Colon (tissue), 2 donors: ENCODE results near the gene LYRM4.

Experiments
- FAIRE-seq: peaks from 2 replicates; lab custom pipeline; 2012; peaks lifted over from hg19 to GRCh38; lab: Jason Lieb, UNC
- donor health status: control.
- donor health status: control.

The LYRM4 gene

GRCh38 chr6:5098501-5099270 lies 162.1 kb downstream of the LYRM4 start:
- no peak for FAIRE-seq

- FAIRE-seq: no peak
These were observed 164.3 kb downstream of the LYRM4 start for GRCh38 chr6:5096482-5096881.

GRCh38 chr6:5095236-5095635 lies 165.5 kb downstream of the LYRM4 start:
- no peak for FAIRE-seq

- no peak for FAIRE-seq
These were observed 166.4 kb downstream of the LYRM4 start for GRCh38 chr6:5094327-5094726.

GRCh38 chr6:5093231-5094015 lies 167.3 kb downstream of the LYRM4 start:
- no peak for FAIRE-seq

GRCh38 chr6:5091210-5092069 lies 169.3 kb downstream of the LYRM4 start:
- no peak for FAIRE-seq

- no peak for FAIRE-seq
These were observed 170.1 kb downstream of the LYRM4 start for GRCh38 chr6:5090603-5091002.

- FAIRE-seq: no peak
These were observed 171.0 kb downstream of the LYRM4 start for GRCh38 chr6:5089481-5090438.

GRCh38 chr6:5088780-5089179 lies 172.0 kb downstream of the LYRM4 start:
- no peak for FAIRE-seq

- FAIRE-seq: no peak
These were observed 173.4 kb downstream of the LYRM4 start for GRCh38 chr6:5087389-5087788.

- no peak for FAIRE-seq
These were observed 174.4 kb downstream of the LYRM4 start for GRCh38 chr6:5086294-5086890.

GRCh38 chr6:5085648-5086293 lies 175.0 kb downstream of the LYRM4 start:
- FAIRE-seq: no peak

GRCh38 chr6:5084781-5085647 lies 175.7 kb downstream of the LYRM4 start, which contains the start of gene PPP1R3G:
Gene PPP1R3G, plus strand, starts transcription at chr6:5085341. Its CDS starts 145 bp downstream, at chr6:5085486.
- no peak for FAIRE-seq

- FAIRE-seq: no peak
These were observed 176.4 kb downstream of the LYRM4 start for GRCh38 chr6:5084360-5084780.

- no peak for FAIRE-seq
These were observed 176.9 kb downstream of the LYRM4 start for GRCh38 chr6:5083813-5084359.

- FAIRE-seq: no peak
These were observed 177.5 kb downstream of the LYRM4 start for GRCh38 chr6:5083307-5083583.

GRCh38 chr6:5082487-5083306 lies 178.1 kb downstream of the LYRM4 start:
- FAIRE-seq: no peak

GRCh38 chr6:5081955-5082354 lies 178.8 kb downstream of the LYRM4 start:
- FAIRE-seq: no peak
